ENCODE measurements around the gene SIGLEC7.

SIGLEC7 gene

GRCh38 chr19:51146751-51147150 is 4.7 kb downstream of the SIGLEC7 start:
- TF ChIP-seq EP300 (IDR thresholded peaks at IDR 0.05; ENCODE audit: borderline replicate concordance): no peak
- no peak for TF ChIP-seq NFIC (IDR thresholded peaks at IDR 0.05)
- TF ChIP-seq USF1 (IDR thresholded peaks at IDR 0.05): no peak
- no peak for TF ChIP-seq CREB1 (IDR thresholded peaks at IDR 0.05; ENCODE audit: low read depth)
- TF ChIP-seq FOXM1 (IDR thresholded peaks at IDR 0.05; ENCODE audit: borderline replicate concordance, low read depth): no peak
- no peak for TF ChIP-seq EGR1 (IDR thresholded peaks at IDR 0.05)
- no peak for TF ChIP-seq YY1 (IDR thresholded peaks at IDR 0.05; ENCODE audit: low read depth)
- no peak for TF ChIP-seq MAX (IDR thresholded peaks at IDR 0.05)
- no peak for TF ChIP-seq ZBTB7A (IDR thresholded peaks at IDR 0.05; ENCODE audit: low read depth)
- no peak for TF ChIP-seq REST (IDR thresholded peaks at IDR 0.05; ENCODE audit: low read depth)
- no peak for TF ChIP-seq RAD21 (IDR thresholded peaks at IDR 0.05; ENCODE audit: low read depth)
- TF ChIP-seq TEAD4 (IDR thresholded peaks at IDR 0.05): no peak

GRCh38 chr19:51147663-51148062 is 5.6 kb downstream of the SIGLEC7 start:
- TF ChIP-seq USF1 (IDR thresholded peaks at IDR 0.05) (no peak), ZBTB7A (IDR thresholded peaks at IDR 0.05; ENCODE audit: low read depth) (no peak), NFIC (IDR thresholded peaks at IDR 0.05) (no peak), CREB1 (IDR thresholded peaks at IDR 0.05; ENCODE audit: low read depth) (no peak), TCF12 (IDR thresholded peaks at IDR 0.05; ENCODE audit: low read depth) (no peak), CEBPB (IDR thresholded peaks at IDR 0.05) (no peak), TEAD4 (IDR thresholded peaks at IDR 0.05) (no peak), RAD21 (IDR thresholded peaks at IDR 0.05; ENCODE audit: low read depth) (no peak), EGR1 (IDR thresholded peaks at IDR 0.05) (no peak), MAX (IDR thresholded peaks at IDR 0.05) (no peak), FOXM1 (IDR thresholded peaks at IDR 0.05; ENCODE audit: borderline replicate concordance, low read depth) (no peak), REST (IDR thresholded peaks at IDR 0.05; ENCODE audit: low read depth) (no peak), TAF1 (IDR thresholded peaks at IDR 0.05; ENCODE audit: low read depth) (no peak), YY1 (IDR thresholded peaks at IDR 0.05; ENCODE audit: low read depth) (no peak), EP300 (IDR thresholded peaks at IDR 0.05; ENCODE audit: borderline replicate concordance) (no peak)

GRCh38 chr19:51148580-51148979 is 6.5 kb downstream of the SIGLEC7 start:
- no peak for TF ChIP-seq CREB1 (IDR thresholded peaks at IDR 0.05; ENCODE audit: low read depth)
- no peak for TF ChIP-seq CEBPB (IDR thresholded peaks at IDR 0.05)
- TF ChIP-seq REST (IDR thresholded peaks at IDR 0.05; ENCODE audit: low read depth): no peak
- no peak for TF ChIP-seq TAF1 (IDR thresholded peaks at IDR 0.05; ENCODE audit: low read depth)
- TF ChIP-seq USF1 (IDR thresholded peaks at IDR 0.05): no peak

- TF ChIP-seq RAD21 (IDR thresholded peaks at IDR 0.05; ENCODE audit: low read depth) (no peak), ZBTB7A (IDR thresholded peaks at IDR 0.05; ENCODE audit: low read depth) (no peak), FOXM1 (IDR thresholded peaks at IDR 0.05; ENCODE audit: borderline replicate concordance, low read depth) (no peak), EP300 (IDR thresholded peaks at IDR 0.05; ENCODE audit: borderline replicate concordance) (no peak)
Measured at GRCh38 chr19:51150627-51151026, 8.5 kb downstream of the SIGLEC7 start.

GRCh38 chr19:51156710-51157109 is 14.6 kb downstream of the SIGLEC7 start:
- TF ChIP-seq USF1 (IDR thresholded peaks at IDR 0.05) (no peak), EGR1 (IDR thresholded peaks at IDR 0.05) (no peak), REST (IDR thresholded peaks at IDR 0.05; ENCODE audit: low read depth) (no peak), TCF12 (IDR thresholded peaks at IDR 0.05; ENCODE audit: low read depth) (no peak), TAF1 (IDR thresholded peaks at IDR 0.05; ENCODE audit: low read depth) (no peak)

Data from Ishikawa (cell line).